K562 (cell line): ENCODE data around the gene CACNA2D3. TPM values are rescaled to one million over a fixed set of nuclear protein-coding genes. Genes with fewer than 3 reads are reported as not detected.

Experiments used
- ASH1L ChIP-seq: fragments of 450-650 bp; IDR thresholded peaks from 2 replicates; pipeline ENCODE4 v1.6.1; 2018; ENCODE audit warnings: borderline replicate concordance, mild to moderate bottlenecking, low read depth; ENCODE audit not compliant: partially characterized antibody
- ATF1 ChIP-seq, 2 experiments: fragments of 450-650 bp in 1 of 2; IDR thresholded peaks; 2 replicates each; pipeline ENCODE4 v1.6.1; 2016; ENCODE audit warnings: missing compliant biosample characterization in 1 of 2, missing genetic modification characterization in 1 of 2
- BCL6 ChIP-seq: fragments of 250-450 bp; sonication (Bioruptor Pico); IDR thresholded peaks from 2 replicates; pipeline ENCODE4 v1.4.0; 2020
- CBX2 ChIP-seq: fragments of 200-600 bp; sonication (generic); IDR thresholded peaks from one replicate; pipeline ENCODE4 v1.6.1; 2012; ENCODE audit warnings: mild to moderate bottlenecking, low read length, inconsistent platforms; ENCODE audit not compliant: insufficient read depth, poor library complexity, severe bottlenecking
- CBX8 ChIP-seq: fragments of 200-600 bp; sonication (generic); IDR thresholded peaks from 2 replicates; pipeline ENCODE4 v1.6.1; 2012; ENCODE audit warnings: borderline replicate concordance, mixed run types, low read depth, mild to moderate bottlenecking, moderate library complexity, mixed read lengths, low read length, control low read depth, inconsistent platforms; ENCODE audit not compliant: poor library complexity, severe bottlenecking; ENCODE audit errors: extremely low read depth
- E2F6 ChIP-seq, 2 experiments: IDR thresholded peaks; 2 replicates each; pipeline ENCODE4 v1.6.1; 2011; ENCODE audit warnings: borderline replicate concordance in 1 of 2, control low read depth in 1 of 2, low read depth in 1 of 2, low read length in 1 of 2, mild to moderate bottlenecking in 1 of 2, mixed read lengths in 1 of 2, moderate library complexity in 1 of 2; ENCODE audit not compliant: insufficient read depth in 1 of 2, insufficient read length in 1 of 2, poor library complexity in 1 of 2, severe bottlenecking in 1 of 2; ENCODE audit errors: extremely low read depth in 1 of 2
- EP300 ChIP-seq: IDR thresholded peaks from 2 replicates; pipeline ENCODE4 v1.6.1; 2012; ENCODE audit warnings: low read length, improper control_type of control experiment
- GABPB2 ChIP-seq: fragments of 250-450 bp; sonication (Bioruptor Pico); conservative IDR thresholded peaks from 2 replicates; pipeline ENCODE4 v1.5.1; 2021; ENCODE audit warnings: mild to moderate bottlenecking
- GMEB1 ChIP-seq: fragments of 250-450 bp; sonication (Bioruptor Pico); IDR thresholded peaks from 2 replicates; pipeline ENCODE4 v1.4.0; 2020; ENCODE audit warnings: mild to moderate bottlenecking
- HNRNPH1 ChIP-seq: fragments of 200-400 bp; formaldehyde crosslinking; optimal IDR thresholded peaks from 2 replicates; pipeline ENCODE3; 2017; ENCODE audit warnings: low read depth, mild to moderate bottlenecking, low read length, moderate library complexity
- HSF4 ChIP-seq: fragments of 250-450 bp; sonication (Bioruptor Pico); IDR thresholded peaks from 2 replicates; pipeline ENCODE4 v2.1.2; 2022; ENCODE audit warnings: mild to moderate bottlenecking, moderate library complexity, borderline replicate concordance
- ILF3 ChIP-seq: fragments of 450-650 bp; IDR thresholded peaks from 2 replicates; pipeline ENCODE4 v1.6.1; 2018; ENCODE audit warnings: antibody characterized with exemption, mild to moderate bottlenecking, moderate library complexity, borderline replicate concordance
- KAT8 ChIP-seq: fragments of 450-650 bp; IDR thresholded peaks from 2 replicates; pipeline ENCODE4 v1.6.1; 2016; ENCODE audit warnings: low read depth, mild to moderate bottlenecking
- KDM4B ChIP-seq, 2 experiments: fragments of 450-650 bp in 1 of 2; sonication (generic) in 1 of 2; IDR thresholded peaks; 2 replicates each; pipeline ENCODE4 v1.6.1; 2016 to 2017; ENCODE audit warnings: borderline replicate concordance in 2 of 2, antibody characterized with exemption in 1 of 2, low read depth in 1 of 2, mild to moderate bottlenecking in 1 of 2
- PML ChIP-seq: IDR thresholded peaks from 2 replicates; pipeline ENCODE4 v1.6.1; 2012; ENCODE audit warnings: low read length, inconsistent platforms
- SAP30 ChIP-seq: fragments of 200-600 bp; sonication (generic); IDR thresholded peaks from 2 replicates; pipeline ENCODE4 v1.6.1; 2012; ENCODE audit warnings: borderline replicate concordance, low read depth, mild to moderate bottlenecking, moderate library complexity, low read length, control low read depth, inconsistent platforms; ENCODE audit not compliant: insufficient read depth, poor library complexity, severe bottlenecking
- SMARCE1 ChIP-seq: fragments of 450-650 bp; IDR thresholded peaks from 2 replicates; pipeline ENCODE4 v1.7.1; 2016; ENCODE audit warnings: mild to moderate bottlenecking
- SPI1 ChIP-seq: IDR thresholded peaks from 2 replicates; pipeline ENCODE4 v1.6.1; 2011; ENCODE audit warnings: low read depth, low read length, control low read depth, borderline replicate concordance
- SRSF7 ChIP-seq: fragments of 200-400 bp; formaldehyde crosslinking; optimal IDR thresholded peaks from 2 replicates; pipeline ENCODE3; 2017; ENCODE audit warnings: mild to moderate bottlenecking, low read depth, low read length
- TAL1 ChIP-seq: fragments of 450-650 bp; IDR thresholded peaks from 2 replicates; pipeline ENCODE4 v1.6.1; 2016; ENCODE audit warnings: mild to moderate bottlenecking
- TSC22D4 ChIP-seq: fragments of 450-650 bp; IDR thresholded peaks from 2 replicates; pipeline ENCODE4 v1.6.1; 2016; ENCODE audit warnings: missing genetic modification characterization, missing biosample characterization, control low read depth
- ZNF217 ChIP-seq: sonication (generic); formaldehyde crosslinking; IDR thresholded peaks from 2 replicates; pipeline ENCODE4 v1.8.0; 2022; ENCODE audit warnings: mild to moderate bottlenecking, missing genetic modification reagents
- ZNF311 ChIP-seq: fragments of 250-450 bp; sonication (Bioruptor Pico); IDR thresholded peaks from 2 replicates; pipeline ENCODE4 v1.4.0; 2020; ENCODE audit warnings: mild to moderate bottlenecking, moderate library complexity
- ZNF316 ChIP-seq: fragments of 450-650 bp; IDR thresholded peaks from 2 replicates; pipeline ENCODE4 v1.6.1; 2016
- ZNF717 ChIP-seq: fragments of 250-450 bp; sonication (Bioruptor Pico); IDR thresholded peaks from 2 replicates; pipeline ENCODE4 v1.5.0; 2021
- polyA plus RNA-seq, 8 experiments: library from polyadenylated mRNA; depleted of rRNA in 4 of 8; stranded (reverse) in 5 of 8; unstranded in 3 of 8; fragments of >200 nt; fragmentation: Nextera tagmentation in 2 of 8; fragmentation: Illumina TruSeq in 1 of 8; extraction: Ambion mirVana in 2 of 8; extraction: Trizol in 1 of 8; gene quantifications; 2 replicates each; pipeline versions ENCODE4 v1.2.1 to v1.2.3, GENCODE V29; 2011 to 2014; ENCODE audit warnings: inconsistent platforms in 1 of 8, missing spikeins in 1 of 8
- total RNA-seq, 7 experiments: library from RNA; depleted of rRNA in 6 of 7; stranded (reverse); fragments of >200 nt in 6 of 7; fragmentation: Illumina TruSeq in 2 of 7; extraction: Trizol in 2 of 7; gene quantifications; 2 replicates each; pipeline versions ENCODE4 v1.2.1 to v1.2.3, GENCODE V29; 2011 to 2021; ENCODE audit warnings: low replicate concordance in 1 of 7

CACNA2D3 gene
- total and polyA plus RNA-seq, 9 of the 15 experiments (the other 6 are each of a cell fraction or from before 2014, with no cell fraction given): 0.01 TPM; not detected in 8

GRCh38 chr3:54963641-54964040, 841.3 kb downstream of the CACNA2D3 start (continued):
- TF ChIP-seq HSF4 (CRISPR knock-in tag): no peak
- TF ChIP-seq HNRNPH1: no peak
- TF ChIP-seq PML: no peak
- TF ChIP-seq E2F6 (IDR thresholded peaks at IDR 0.05; ENCODE audit: borderline replicate concordance in 1 of 2, extremely low read depth in 1 of 2, insufficient read depth in 1 of 2, insufficient read length in 1 of 2, low read depth in 1 of 2, low read length in 1 of 2, poor library complexity in 1 of 2, severe bottlenecking in 1 of 2): no peak
- TF ChIP-seq TAL1: peak; percentile 16; the same call in 1 of the 2 replicates
- TF ChIP-seq ZNF217 (CRISPR knock-in tag): no peak
- peak; percentile 48; the same call in 1 of the 2 replicates for TF ChIP-seq SMARCE1
- TF ChIP-seq TSC22D4: no peak
- TF ChIP-seq ZNF316: no peak
- no peak for TF ChIP-seq KAT8
- TF ChIP-seq SRSF7: no peak
- no peak for TF ChIP-seq CBX2
- no peak for TF ChIP-seq ASH1L
- peak; percentile 89 for TF ChIP-seq SPI1
- TF ChIP-seq ILF3: no peak
- TF ChIP-seq BCL6 (CRISPR knock-in tag): no peak
- TF ChIP-seq KDM4B (IDR thresholded peaks at IDR 0.05; ENCODE audit: borderline replicate concordance in 2 of 2, low read depth in 1 of 2): no peak
- TF ChIP-seq EP300: peak; percentile 57
- TF ChIP-seq GMEB1 (CRISPR knock-in tag): no peak
- TF ChIP-seq CBX8: no peak
- TF ChIP-seq SAP30: no peak
- no peak for TF ChIP-seq ATF1 (CRISPR knock-in tag; IDR thresholded peaks at IDR 0.05)
- TF ChIP-seq ATF1 (tag; IDR thresholded peaks at IDR 0.05): no peak
- TF ChIP-seq ZNF311: no peak
- no peak for TF ChIP-seq ZNF717 (CRISPR knock-in tag)
- no peak for TF ChIP-seq GABPB2 (CRISPR knock-in tag)
